ENCODE measurements around the gene SIX2.

SIX2 gene

DNA sequence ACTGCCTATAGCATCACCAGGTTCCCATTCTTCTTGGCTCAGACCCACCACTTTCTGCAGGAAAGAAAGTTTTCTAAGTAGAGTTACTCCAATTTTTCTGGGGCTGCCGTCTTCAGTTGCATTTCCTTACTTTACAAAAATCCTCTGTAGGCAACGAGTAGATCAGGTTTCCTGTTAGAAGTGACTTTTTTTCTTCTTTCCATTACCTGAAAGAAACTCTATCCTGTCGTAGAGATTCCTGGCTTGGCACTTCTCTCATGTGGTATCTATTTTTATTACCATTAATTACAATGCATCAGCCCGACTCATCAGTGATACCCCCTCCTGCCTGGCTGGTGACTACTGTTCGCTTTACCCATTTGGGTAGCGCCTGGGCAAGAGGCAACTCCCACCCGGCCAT, 5.6 kb upstream of the SIX2 start:
- DNase-seq: no peak

DNA sequence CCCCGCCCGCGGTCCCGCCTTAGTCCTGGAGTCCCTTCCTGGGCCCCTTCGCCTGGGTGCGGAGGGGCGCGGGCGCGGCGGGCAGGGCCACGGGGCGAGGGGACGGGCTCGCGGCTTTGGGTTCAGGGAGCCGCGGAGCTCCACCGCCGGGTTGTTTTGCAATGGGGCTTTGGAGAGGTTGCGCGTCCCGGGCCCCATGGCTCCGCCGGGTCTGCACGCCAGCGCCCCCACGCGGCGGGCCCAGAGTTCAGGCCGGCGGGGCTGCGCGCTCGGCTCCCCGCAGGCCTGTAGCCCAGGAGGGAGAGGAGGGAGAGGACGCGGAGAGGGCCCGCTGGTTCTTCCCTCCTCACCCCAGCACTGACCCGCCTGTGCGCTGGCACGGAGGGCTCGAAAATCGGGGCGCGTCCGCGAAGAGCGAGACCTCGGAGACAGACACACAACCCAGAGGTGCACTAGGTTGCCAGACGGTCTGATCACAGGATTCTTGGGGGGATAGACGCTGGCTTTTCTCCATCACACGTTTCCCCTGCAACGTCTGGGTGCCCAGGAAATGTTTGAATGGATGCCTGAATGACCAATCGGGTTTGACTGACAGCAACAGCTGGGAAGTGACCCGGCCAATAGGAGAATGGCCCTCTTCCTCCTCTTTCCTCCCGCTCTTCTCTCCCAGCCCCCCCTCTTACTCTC, 4.9 kb upstream of the SIX2 start:
- DNase-seq: no peak

DNA sequence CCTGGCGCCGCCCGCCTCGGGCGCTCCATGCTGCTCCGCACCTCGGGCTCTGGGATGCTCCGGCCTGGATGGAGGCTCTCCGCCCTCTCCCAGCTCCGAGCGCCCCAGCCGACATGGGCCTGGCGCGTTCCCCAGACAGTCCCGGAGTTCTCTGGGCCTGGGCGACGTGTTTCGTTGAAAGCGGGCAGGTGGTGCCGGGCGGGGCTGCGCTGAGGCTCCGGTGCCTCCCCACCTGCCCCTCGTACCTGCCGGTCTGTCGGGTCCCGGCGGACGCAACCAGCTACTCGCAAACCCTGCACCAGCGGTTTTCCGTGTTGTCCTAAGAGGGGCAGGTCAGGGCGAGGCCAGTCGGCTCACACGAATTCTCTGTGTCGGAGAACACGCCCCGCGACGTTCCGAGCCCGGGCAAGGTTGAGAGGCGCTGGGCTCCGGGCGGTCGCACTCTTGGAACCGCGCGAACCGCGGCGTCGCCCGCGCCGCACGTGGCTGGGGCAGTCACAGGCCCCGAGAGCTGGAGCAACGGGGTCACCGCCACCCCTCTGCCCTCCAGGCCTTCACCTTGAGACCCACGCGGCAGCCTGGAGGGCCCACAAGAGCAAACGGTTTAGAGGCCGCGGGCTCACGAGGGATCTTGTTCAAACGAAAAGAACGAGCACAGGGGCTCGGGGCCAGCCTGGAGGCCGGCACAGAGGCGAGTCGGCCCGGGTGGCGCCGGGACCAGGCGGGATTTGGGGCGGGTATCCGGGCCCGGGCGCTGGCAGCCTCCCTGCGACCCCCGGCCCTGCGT, 4.2 kb upstream of the SIX2 start:
- DNase-seq: no peak

DNA sequence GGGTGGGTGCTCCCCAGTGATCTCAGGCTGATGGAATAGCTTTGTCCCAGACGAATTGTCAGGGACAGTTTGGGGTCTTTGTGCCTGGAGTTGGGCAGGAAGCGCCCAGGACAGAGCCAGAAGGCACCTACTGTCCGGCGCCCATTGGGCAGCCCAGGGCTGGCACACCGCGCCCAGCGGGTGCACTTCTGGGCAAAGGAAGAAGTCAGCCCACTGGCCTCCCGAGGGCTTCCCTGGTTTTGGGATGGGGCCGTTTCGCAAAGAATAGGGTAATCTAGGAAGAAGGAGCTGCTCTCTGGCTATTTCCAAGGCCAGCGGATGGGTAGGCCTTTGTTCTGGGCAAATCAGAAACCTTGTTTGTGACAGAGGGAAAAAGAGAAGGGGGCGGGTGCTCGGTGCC, 3.5 kb upstream of the SIX2 start:
- no peak for DNase-seq

DNA sequence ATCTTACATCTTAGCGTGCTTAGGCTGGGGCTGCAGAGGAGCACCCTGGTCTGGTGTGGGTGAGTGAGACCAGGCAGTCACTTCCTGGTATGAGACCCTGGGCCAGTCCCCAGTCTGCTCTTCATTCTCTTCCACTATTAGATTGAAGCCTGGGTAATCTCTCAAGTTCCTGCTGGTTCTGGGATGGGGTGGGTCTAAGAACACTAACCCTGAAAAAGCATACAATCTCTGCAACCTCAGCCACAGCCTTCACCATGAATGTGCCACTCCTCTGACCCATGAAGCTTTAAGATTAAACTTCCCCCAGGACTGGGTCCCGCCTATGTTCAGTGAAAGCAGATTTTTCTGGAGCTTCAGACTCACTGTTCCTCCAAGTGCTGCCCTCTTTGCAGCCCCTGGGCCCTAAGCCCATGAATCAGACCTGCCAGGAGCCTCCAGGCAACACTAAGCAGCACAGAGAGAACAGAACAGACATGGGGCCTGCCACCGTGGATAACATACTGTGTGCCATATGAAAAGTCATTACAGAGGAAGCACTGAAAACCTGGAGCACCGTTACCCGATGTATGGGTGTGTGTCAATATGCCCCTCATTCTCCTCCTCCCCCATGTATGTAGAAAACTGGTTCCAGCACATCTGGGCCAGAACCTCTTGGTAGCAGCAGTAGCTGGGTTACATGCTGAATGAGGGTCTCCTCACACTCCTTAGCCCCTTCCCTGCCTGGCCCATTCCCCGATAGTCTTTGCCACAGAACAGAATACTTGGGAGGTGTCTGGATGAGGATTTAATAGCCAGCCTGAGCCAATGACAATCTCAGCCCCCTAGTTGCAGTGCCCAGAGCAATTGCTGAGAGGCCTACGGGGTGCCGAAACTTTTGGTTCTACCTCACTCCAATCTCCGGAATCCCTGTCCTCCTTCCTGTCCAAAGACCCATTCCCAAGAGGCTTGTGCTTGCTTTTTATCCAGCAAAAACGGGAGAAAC, 2.7 kb upstream of the SIX2 start:
- DNase-seq: no peak

DNA sequence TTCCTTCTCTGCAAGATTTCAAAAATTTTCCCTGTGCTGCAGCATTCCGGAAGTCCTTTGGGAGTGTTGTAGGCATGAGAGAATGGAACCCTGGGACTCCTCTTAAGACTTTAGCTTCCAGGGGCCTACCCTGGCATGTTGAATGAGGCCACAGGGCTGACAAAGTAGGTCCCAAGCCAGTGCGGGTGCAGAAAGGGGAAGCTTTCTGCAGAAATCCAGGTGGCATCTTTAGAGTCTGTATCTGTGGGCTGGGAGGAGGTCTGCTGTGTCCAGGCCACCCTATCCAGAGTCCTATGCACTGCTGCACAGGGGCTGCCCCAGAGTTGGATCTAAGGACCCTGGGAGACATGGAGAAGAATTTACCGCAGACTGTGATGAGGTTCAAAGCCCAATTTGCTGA, 1.9 kb upstream of the SIX2 start:
- no peak for DNase-seq

DNA sequence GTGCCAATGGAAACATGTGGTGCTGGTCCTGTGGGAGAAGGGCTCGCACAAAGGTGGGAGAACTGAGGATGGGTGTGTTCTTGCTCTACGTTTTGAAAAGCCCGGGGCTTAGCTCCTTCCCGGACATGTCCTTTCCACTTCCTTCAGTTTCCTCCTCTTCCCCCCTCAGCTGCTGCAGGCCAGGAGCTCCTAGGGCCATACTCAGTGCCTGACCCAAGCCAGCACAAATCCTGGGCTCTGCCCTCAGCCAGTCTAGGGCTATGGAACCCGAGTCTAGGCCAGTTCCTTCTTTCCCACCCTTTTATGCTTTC, 1.4 kb upstream of the SIX2 start:
- no peak for DNase-seq

DNA sequence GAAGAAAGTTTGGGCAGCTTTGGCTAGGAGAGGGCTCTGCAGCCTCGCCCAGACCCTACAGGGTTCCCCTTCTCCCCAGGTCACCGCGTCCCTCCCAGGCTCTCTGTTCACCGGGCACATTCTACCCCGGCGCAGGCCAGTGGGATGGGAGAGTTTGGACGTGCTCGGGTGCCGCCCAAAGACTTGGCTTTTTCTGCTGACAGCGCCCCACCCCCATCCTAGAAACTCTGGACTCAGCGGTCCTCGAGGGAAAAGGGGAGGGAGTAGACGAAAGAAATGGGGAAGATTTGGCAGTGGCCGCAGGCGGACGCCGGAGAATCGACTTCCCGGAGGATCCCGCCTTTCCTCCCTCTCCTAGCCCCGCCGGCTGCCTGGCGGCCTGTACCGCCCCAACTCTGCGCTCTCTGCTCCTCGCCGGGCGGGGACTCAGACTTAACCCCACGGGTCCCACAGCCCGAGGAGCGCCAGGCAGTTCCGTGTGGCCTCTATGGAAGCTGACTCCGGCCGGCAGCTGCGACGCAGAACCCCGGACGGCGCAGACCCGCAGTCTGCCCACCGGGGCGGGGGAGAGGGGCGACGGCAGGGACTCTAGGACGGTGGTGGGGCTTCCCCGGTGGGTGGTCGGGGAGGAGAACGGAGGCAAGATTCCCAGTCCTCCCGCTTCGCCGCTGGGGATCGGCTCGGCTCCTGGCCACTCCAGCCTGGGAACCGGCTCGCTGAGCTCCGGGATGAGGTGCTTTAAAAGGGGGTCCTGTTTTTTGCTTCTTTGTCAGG, 863 bp upstream of the SIX2 start:
- no peak for DNase-seq

DNA sequence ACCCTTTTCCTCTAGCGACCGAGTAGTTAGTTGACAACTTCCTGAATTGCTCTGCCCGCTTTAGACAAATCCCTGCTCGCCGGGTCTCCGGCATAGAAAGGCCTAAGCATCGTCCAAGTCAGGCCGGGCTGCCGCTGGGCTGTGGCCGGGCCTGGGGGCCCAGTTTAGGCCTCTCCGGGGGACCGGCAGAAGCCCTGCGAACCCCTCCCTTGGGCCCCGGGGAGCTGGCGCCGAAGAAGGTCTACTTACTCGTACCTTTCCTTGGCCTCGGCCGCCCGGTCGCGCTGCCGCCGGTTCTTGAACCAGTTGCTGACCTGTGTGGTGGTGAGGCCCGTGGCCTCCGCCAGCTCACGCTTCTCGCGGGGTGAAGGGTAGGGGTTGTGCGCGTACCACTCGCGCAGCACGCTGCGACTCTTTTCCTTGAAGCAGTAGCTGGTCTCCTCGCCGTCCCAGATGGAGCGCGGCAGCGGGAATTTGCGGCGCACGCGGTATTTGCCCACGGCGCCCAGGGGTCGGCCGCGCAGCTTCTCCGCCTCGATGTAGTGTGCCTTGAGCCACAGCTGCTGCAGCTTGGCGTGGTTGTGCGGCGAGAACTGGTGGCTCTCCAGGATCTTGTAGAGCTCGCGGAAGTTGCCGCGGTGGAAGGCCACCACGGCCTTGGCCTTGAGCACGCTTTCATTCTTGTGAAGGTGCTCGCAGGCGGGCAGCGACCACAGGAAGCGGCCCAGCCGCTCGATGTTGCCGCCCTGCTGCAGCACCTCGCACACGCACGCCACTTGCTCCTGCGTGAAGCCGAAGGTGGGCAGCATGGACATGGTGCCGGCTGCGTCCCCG, 739 bp downstream of the SIX2 start:
- no peak for DNase-seq

DNA sequence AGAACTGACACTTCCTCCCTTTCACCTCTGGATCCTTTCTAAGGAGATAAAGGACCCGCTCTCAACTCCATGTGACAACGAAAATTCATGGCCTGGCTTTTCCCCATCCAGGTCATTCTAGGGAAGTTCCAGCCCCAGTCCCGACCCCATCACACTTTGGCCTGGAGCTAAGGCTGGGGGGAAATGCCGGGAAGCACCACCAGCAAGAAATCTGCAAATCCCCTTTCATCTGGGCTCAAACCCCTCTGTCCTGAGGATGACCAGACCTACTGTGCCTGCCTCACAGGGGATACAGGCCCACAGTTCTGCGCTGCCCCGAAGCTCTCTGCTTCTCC, 1.3 kb downstream of the SIX2 start:
- DNase-seq: no peak

DNA sequence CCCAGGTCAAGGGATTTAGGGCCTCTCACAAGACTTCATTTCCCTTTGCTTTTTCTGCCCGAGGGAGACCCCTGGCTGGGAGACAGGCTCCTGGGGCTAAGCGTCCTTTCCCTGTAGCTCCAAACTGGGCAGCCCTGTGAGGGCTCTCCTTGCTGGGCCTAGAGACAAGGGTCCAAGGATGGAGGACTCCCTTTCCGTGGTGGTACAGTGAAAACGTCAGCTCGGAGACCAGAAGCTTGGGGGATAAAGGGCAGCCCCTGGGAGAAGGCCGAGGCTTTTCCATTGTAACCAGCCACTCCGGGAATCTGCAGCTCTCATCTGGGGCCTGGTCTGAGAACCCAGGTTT, 2.3 kb downstream of the SIX2 start:
- no peak for DNase-seq

DNA sequence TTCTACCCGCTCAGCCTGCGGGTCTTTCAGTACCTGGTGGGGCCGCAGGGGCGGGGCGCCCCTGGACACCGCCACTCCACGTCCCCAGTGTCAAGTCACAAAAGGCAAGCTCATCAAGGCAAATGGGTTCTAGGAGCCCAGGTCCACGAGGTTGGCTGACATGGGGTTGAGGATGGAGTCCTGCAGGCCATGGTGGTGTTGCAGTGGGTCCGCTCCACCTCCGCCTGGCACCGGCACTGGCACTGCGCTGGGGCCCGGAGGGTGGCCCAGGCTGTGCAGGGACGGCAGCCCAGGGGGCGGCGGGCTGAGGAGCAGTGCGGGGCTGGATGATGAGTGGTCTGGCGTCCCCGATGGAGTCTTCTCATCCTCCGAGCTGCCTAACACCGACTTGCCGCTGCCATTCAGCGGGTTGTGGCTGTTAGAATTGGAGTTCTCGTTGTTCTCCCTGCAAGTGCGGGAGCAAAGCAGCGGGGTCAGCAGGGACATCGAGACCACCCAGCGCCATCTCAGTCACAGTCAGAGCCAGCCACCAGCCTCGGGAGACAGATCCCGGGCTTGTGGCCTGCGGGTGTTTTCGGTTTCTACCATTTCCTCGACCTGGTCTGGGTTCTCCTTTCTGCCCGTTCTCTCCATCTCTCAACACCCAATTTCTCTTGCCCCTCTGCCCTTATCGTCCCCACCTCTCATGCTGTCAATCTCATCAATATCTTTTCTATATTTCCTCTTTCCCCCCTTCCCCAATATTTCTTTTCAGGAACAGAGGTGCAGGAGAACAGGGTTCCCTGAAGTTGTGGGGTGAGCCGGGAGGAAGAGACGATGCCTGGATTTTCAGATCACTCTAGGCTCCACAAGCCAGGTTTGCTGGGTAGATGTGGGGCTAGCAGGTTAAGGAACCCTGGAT, 3.0 kb downstream of the SIX2 start:
- DNase-seq: no peak

DNA sequence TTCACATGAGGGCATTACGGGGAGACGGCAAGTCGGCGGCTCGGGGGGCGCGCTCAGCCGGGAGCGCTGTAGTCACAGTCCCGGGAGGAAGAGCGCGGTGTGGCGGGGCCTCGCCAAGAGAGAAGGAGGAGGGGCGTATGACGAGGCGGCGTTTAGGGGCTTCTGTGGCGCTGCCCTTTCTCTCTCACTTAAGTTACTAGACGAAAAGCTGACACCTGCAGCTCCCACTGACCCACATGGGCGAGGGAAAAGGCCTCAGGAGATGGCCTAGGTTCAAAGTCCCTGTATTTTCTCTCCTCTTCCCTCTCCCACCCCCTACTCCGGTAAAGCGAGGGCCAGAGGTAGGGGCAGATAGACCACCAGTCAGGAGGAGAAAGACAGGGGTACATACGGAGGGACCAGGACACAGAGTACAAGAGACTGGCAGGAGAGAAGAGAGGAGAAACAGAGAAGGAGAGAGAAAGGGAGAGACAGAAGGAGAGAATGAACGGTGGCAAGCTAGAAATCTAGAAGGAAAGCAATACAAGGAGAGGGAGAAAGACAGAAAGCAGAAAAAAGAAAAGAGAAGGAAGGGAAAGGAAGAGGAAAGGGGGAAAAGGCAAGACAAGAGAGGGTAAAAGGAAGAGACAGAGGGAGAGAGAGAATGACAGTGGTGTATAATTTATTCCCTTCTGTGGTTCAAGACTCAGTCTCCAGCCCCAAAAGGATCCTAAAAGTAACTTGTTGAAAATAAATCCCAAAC, 3.8 kb downstream of the SIX2 start:
- DNase-seq: no peak

DNA sequence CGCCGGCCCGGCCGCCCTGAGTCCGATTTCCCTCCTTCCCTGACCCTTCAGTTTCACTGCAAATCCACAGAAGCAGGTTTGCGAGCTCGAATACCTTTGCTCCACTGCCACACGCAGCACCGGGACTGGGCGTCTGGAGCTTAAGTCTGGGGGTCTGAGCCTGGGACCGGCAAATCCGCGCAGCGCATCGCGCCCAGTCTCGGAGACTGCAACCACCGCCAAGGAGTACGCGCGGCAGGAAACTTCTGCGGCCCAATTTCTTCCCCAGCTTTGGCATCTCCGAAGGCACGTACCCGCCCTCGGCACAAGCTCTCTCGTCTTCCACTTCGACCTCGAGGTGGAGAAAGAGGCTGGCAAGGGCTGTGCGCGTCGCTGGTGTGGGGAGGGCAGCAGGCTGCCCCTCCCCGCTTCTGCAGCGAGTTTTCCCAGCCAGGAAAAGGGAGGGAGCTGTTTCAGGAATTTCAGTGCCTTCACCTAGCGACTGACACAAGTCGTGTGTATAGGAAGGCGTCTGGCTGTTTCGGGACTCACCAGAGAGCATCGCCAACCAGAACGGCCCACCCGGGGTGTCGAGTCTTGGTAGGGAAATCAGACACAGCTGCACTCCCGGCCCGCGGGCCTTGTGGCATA, 4.6 kb downstream of the SIX2 start:
- DNase-seq: no peak

DNA sequence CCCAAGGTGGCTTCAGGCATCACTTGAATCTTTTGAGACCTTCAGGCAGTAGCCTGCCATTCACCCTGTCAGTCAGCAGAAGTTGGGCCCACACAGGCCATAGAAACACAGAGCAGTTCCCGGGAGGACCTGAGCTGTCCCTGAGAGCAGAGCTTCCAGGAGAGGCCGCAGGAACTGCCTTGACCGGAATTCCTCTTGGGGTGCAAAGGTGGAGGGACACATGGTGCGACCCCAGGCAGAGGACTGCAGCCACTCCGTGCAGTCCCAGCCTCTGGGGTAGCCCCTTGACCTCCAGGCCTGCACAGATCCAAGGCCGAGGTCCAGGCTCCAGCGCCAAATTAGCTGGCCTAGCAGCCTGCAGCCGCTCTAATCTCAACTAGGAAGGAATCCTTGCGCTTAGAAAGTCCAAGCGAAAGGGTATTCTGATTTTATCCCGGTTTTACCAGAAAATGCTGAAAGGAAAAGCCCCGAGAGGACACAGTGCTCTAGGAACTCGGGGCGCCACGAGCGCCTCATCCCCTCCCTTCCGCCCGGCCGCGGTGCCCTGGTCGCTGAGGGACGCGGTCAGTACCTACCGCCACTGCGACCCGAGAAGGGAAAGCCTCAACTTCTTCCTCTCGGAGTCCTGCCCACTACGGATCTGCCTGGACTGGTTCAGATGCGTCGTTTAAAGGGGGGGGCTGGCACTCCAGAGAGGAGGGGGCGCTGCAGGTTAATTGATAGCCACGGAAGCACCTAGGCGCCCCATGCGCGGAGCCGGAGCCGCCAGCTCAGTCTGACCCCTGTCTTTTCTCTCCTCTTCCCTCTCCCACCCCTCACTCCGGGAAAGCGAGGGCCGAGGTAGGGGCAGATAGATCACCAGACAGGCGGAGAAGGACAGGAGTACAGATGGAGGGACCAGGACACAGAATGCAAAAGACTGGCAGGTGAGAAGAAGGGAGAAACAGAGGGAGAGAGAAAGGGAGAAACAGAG, 5.4 kb downstream of the SIX2 start:
- DNase-seq: no peak

DNA sequence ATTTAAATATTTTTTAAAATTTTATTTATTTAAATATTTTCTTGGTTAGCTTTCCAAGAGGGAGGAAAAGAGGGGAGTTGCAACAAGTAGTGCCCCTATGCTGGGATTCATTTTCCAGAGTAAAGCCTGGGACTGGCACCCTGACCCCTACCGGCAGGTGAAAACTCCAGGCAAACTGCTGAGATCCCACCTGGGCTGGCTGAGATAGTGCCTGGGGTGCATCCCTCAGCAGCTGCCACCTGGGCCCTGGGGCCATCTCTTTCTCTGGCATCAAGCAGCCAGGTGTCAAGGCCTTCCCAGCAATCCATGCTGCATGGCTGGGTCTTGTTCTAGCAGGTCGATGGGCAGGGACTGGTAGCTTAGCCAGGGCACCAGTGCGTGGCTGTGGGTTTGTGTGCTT, 6.6 kb downstream of the SIX2 start:
- DNase-seq: no peak

DNA sequence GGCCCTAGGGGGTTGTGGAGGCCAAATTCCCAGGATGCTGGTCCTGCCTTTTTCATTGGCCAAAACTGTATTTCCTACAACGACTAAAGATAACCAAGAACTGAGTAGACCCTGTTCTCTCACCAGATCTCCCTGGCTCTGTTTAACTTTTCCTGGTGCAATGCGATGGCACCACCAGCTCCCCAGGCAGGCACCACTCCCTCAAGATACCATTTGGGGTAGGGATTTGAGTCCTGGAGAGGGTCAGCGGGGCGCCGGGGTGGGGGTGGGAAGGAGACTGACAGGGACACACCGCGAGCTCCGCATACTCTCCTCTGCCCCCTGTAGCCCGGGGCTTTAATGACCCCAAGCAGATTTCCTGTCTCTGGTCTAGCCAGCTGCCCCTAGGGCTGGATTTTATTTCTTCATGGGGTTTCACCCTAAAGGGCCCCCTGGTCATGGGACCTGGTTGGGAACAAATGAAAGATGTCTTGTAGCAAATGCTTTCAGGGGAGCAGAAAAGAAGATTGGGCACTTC, 7.3 kb downstream of the SIX2 start:
- DNase-seq: no peak
